ENCODE measurements around the gene LYPLA2.
A peak's percentile ranks its signal among the peaks of the same experiment; 100 is the strongest.
"Not testable (repeated sequence)": the region's sequence is repeated elsewhere in the genome, so short reads cannot be mapped to it uniquely, and the experiment has no call there.

Gene LYPLA2

DNA sequence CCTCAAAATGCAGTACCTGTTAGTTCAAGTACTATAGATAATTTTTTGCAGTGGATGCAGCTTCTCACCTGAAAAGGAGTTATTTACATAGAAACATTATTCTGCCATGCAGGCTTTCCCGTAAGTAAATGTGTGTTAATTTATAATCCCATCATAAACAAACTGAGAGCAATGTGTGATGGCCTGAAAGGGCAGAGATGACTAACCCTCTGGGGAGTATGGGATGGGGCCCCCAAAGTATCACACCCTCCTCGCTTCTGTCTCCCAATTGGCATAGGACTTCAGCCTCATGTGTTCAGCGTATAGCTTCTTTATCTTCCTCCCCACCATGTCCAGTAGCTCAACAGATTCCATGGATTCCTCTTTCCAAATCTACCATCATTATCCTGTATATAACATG is 26.7 kb downstream of the LYPLA2 start:
- DNase-seq: no peak
- Histone ChIP-seq H3K4me3 (ENCODE audit: low read depth, low read length) (no peak overlapping the region), H3K36me3 (replicated peaks) (peaks cover 18% of the 10 kb centered on the region), H3K27ac (no peak overlapping the region), H3K27me3 (replicated peaks) (no peaks in the 10 kb centered on the region)
- in situ Hi-C loops (cut with HindIII; ENCODE audit: low pct_ligation_motif_present, low sequenced_read_pairs): no loop called here
- TF ChIP-seq, protein P1, sequence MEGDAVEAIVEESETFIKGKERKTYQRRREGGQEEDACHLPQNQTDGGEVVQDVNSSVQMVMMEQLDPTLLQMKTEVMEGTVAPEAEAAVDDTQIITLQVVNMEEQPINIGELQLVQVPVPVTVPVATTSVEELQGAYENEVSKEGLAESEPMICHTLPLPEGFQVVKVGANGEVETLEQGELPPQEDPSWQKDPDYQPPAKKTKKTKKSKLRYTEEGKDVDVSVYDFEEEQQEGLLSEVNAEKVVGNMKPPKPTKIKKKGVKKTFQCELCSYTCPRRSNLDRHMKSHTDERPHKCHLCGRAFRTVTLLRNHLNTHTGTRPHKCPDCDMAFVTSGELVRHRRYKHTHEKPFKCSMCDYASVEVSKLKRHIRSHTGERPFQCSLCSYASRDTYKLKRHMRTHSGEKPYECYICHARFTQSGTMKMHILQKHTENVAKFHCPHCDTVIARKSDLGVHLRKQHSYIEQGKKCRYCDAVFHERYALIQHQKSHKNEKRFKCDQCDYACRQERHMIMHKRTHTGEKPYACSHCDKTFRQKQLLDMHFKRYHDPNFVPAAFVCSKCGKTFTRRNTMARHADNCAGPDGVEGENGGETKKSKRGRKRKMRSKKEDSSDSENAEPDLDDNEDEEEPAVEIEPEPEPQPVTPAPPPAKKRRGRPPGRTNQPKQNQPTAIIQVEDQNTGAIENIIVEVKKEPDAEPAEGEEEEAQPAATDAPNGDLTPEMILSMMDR (IDR thresholded peaks at IDR 0.05; ENCODE audit: low read depth, low read length, missing control alignments): no peak

DNA sequence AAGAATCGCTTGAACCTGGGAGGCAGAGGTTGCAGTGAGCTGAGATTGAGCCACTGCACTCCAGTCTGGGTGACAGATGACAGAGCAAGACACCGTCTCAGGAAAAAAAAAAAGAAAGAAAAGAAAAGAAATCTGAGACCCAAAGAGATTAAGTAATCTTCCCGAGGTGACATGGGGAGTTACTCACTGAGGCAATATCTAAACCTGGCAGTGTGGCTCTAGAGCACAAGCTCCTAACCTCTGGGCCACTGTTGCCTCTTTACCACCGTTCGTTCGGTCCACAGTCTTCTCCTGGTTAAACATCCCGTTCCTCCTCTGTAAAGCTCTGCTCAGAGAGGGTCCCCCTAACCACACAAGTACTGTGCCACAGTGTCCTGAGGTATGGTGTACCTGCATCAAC is 32.8 kb downstream of the LYPLA2 start:
- no peak for DNase-seq
- H3K4me3 ChIP-seq (ENCODE audit: low read depth, low read length): no peak overlapping the region
- in situ Hi-C loops (cut with HindIII; ENCODE audit: low pct_ligation_motif_present, low sequenced_read_pairs): no loop called here
- TF ChIP-seq, protein P1 (IDR thresholded peaks at IDR 0.05; ENCODE audit: low read depth, low read length, missing control alignments): no peak
- no peaks in the 10 kb centered on the region for H3K27me3 ChIP-seq (replicated peaks)
- no peak overlapping the region for H3K27ac ChIP-seq
- no peaks in the 10 kb centered on the region for H3K36me3 ChIP-seq (replicated peaks)

DNA sequence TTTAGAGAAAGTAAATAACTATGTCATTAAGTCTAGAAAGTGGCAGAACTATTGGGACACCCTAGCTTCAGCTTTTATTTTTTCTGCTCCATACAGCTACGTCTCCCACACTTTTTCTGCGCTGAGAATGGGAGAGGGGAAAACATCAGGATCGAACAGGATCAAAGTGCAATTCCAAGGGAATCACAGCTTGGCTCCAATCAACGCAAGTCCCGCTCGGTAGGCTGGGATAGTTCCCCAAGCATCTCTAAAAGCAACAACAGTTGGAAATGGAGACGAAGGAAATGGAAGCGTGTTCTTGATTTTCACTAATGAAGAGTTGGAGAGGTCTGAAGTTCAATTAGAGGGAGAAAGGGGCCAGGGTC is 33.7 kb downstream of the LYPLA2 start:
- Histone ChIP-seq H3K27ac (peak overlapping the region; percentile 82), H3K36me3 (replicated peaks) (no peaks in the 10 kb centered on the region), H3K4me3 (ENCODE audit: low read depth, low read length) (peak overlapping the region; percentile 92), H3K27me3 (replicated peaks) (no peaks in the 10 kb centered on the region)
- no peak for DNase-seq
- in situ Hi-C loops (cut with HindIII; ENCODE audit: low pct_ligation_motif_present, low sequenced_read_pairs): no loop called here
- TF ChIP-seq, protein P1 (IDR thresholded peaks at IDR 0.05; ENCODE audit: low read depth, low read length, missing control alignments): no peak

DNA sequence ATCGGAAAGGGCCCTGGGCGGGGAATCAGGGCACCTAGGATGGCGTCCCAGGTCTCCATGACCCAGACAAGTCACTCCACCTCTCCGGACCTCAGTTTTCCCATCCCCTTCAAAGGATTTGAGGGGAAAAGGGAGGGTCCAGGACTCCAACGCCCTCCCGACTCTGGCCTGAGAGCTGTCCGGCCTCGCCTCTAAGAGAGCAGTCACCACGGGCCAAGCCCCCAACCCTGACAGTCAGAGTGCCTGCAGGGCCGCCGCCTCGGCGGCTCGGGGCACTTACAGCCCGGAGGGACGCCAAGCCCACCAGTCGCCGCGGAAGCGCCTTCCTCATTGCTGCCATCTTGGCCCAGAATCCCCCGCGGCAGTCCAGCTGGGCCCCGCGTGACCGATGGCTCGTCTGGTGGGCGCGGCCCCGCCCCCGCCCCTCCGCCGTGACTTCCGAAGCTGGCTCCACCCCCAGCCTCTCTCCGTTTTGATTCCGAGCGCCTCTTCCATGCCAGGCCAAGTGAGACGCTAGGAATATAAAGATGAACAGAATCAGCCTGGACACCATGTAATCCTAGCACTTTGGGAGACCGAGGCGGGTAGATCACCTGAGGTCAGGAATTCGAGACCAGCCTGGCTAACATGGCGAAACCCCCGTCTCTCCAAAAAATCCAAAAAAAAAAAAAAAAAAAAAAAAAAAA is 34.3 kb downstream of the LYPLA2 start, which contains the start of gene HMGCL:
Gene HMGCL (minus strand): TSS at position 354 of the 686 bp plus-strand sequence. CDS start 14 bp downstream, at position 340.
- TF ChIP-seq, protein P1 (IDR thresholded peaks at IDR 0.05; ENCODE audit: low read depth, low read length, missing control alignments): no peak
- peak; percentile 85 for DNase-seq
- in situ Hi-C loops (cut with HindIII; ENCODE audit: low pct_ligation_motif_present, low sequenced_read_pairs): no loop called here
- peak within 1 kb of the TSS; percentile 92 for H3K4me3 ChIP-seq (ENCODE audit: low read depth, low read length)
- no peaks in the 10 kb centered on the region for H3K27me3 ChIP-seq (replicated peaks)
- H3K27ac ChIP-seq: peak within 1 kb of the TSS; percentile 82
- no peaks in the 10 kb centered on the region for H3K36me3 ChIP-seq (replicated peaks)

DNA sequence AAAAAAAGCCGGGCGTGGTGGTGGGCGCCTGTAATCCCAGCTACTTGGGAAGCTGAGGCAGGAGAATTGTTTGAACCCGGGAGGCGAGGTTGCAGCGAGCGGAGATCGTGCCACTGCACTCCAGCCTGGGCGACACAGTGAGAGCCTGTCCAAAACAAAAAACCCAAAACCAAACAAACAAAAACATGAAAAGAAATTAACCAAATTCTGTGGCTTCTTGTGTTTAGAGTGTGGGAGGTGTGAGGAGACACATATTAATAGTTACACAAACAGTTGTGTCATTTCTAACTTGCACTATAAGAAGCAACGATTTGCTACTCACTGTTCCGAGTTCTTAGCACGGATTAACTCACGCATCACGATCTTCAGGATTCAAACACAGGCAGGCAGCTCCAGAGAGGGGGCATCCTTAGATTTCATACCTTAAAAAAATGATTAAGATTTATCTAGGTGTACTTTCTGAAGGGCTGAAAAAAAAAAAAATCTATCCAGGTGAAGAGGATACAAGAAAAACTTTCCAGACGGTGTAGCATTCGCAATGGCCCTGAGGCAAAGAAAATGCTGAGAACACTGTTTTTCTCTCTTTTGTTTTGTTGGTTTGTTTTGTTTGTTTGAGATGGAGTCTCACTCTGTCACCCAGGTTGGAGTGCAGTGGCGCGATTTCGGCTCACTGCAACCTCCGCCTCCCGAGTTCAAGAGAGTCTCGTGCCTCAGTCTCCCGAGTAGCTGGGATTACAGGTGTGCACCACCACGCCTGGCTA is 35.0 kb downstream of the LYPLA2 start:
- Histone ChIP-seq H3K36me3 (replicated peaks) (no peaks in the 10 kb centered on the region), H3K27ac (peak overlapping the region; percentile 82), H3K27me3 (replicated peaks) (no peaks in the 10 kb centered on the region), H3K4me3 (ENCODE audit: low read depth, low read length) (peak overlapping the region; percentile 9)
- TF ChIP-seq, protein P1 (IDR thresholded peaks at IDR 0.05; ENCODE audit: low read depth, low read length, missing control alignments): no peak
- no peak for DNase-seq
- in situ Hi-C loops (cut with HindIII; ENCODE audit: low pct_ligation_motif_present, low sequenced_read_pairs): no loop called here

DNA sequence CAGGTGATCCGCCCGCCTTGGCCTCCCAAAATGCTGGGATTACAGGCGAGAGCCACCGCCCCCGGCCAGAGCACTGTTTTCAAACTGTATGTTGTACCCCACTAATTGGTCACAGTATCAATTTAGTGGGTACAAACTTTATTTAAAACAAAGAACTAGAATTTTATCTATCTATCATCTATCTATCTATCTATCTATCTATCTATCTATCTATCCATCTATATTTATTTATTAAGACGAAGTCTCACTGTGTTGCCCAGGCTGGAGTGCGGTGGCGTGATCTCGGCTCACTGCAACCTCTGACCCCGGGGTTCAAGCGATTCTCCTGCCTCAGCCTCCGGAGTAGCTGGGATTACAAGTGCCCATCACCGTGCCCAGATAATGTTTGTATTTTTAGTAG is 35.6 kb downstream of the LYPLA2 start:
- H3K27me3 ChIP-seq (replicated peaks); H3K4me3 ChIP-seq (ENCODE audit: low read depth, low read length); DNase-seq; in situ Hi-C loops (cut with HindIII; ENCODE audit: low pct_ligation_motif_present, low sequenced_read_pairs); H3K27ac ChIP-seq; H3K36me3 ChIP-seq (replicated peaks): not testable (repeated sequence)
